H9 (cell line): ENCODE data around the gene TPSAB1. TPM values are rescaled to one million over a fixed set of nuclear protein-coding genes. Genes with fewer than 3 reads are reported as not detected.

Source experiments
- DNase-seq: peaks from one replicate; pipeline ENCODE4 v3.0.0-alpha.2; 2017
- H2AFZ ChIP-seq: one replicate; pipeline ENCODE4 v1.6.1; 2013; ENCODE audit warnings: mild to moderate bottlenecking, low read length, control low read depth, moderate library complexity
- H2AK5ac ChIP-seq: 2 replicates; pipeline ENCODE4 v1.6.1; 2013; ENCODE audit warnings: low read length, control low read depth, mixed read lengths; ENCODE audit not compliant: insufficient read length
- H2BK120ac ChIP-seq: one replicate; pipeline ENCODE4 v1.6.1; 2013; ENCODE audit warnings: low read depth, mild to moderate bottlenecking, low read length, control low read depth, inconsistent platforms; ENCODE audit not compliant: poor library complexity, severe bottlenecking
- H2BK12ac ChIP-seq: 2 replicates; pipeline ENCODE4 v1.6.1; 2013; ENCODE audit warnings: low read length, control low read depth, mixed read lengths, low read depth; ENCODE audit not compliant: insufficient read length
- H2BK15ac ChIP-seq: 2 replicates; pipeline ENCODE4 v1.6.1; 2013; ENCODE audit warnings: low read depth, low read length, control low read depth
- H2BK20ac ChIP-seq: one replicate; pipeline ENCODE4 v1.6.1; 2013; ENCODE audit warnings: low read depth, mild to moderate bottlenecking, low read length, control low read depth, inconsistent platforms; ENCODE audit not compliant: poor library complexity, severe bottlenecking
- H2BK5ac ChIP-seq: 2 replicates; pipeline ENCODE4 v1.6.1; 2013; ENCODE audit warnings: low read length, control low read depth, mixed read lengths; ENCODE audit not compliant: insufficient read length
- H3K14ac ChIP-seq: 2 replicates; pipeline ENCODE4 v1.6.1; 2013; ENCODE audit warnings: low read length, control low read depth; ENCODE audit not compliant: insufficient read depth
- H3K18ac ChIP-seq: 2 replicates; pipeline ENCODE4 v1.6.1; 2013; ENCODE audit warnings: low read depth, mild to moderate bottlenecking, mixed read lengths, low read length, control low read depth; ENCODE audit not compliant: insufficient read length
- H3K23ac ChIP-seq: 2 replicates; pipeline ENCODE4 v1.6.1; 2013; ENCODE audit warnings: low read length, control low read depth, mixed read lengths, low read depth; ENCODE audit not compliant: insufficient read length
- H3K23me2 ChIP-seq: 2 replicates; pipeline ENCODE4 v1.6.1; 2013; ENCODE audit warnings: low read depth, mild to moderate bottlenecking, mixed read lengths, low read length, control low read depth; ENCODE audit not compliant: insufficient read length, poor library complexity, severe bottlenecking
- H3K27ac ChIP-seq: 2 replicates; pipeline ENCODE4 v1.5.1; 2013; ENCODE audit warnings: low read length, control low read depth, mixed read lengths, low read depth; ENCODE audit not compliant: insufficient read length
- H3K27me3 ChIP-seq: 2 replicates; pipeline ENCODE4 v1.6.1; 2013; ENCODE audit warnings: low read length, control low read depth, inconsistent platforms; ENCODE audit not compliant: insufficient read depth
- H3K4ac ChIP-seq: 2 replicates; pipeline ENCODE4 v1.6.1; 2013; ENCODE audit warnings: low read depth, mild to moderate bottlenecking, control low read depth, inconsistent platforms, low read length, moderate library complexity
- H3K4me1 ChIP-seq: 2 replicates; pipeline ENCODE4 v1.6.1; 2013; ENCODE audit warnings: low read length, control low read depth, inconsistent platforms; ENCODE audit not compliant: insufficient read depth
- H3K4me2 ChIP-seq: 2 replicates; pipeline ENCODE4 v1.6.1; 2013; ENCODE audit warnings: low read length, control low read depth, mixed read lengths; ENCODE audit not compliant: insufficient read length, insufficient read depth
- H3K56ac ChIP-seq: 2 replicates; pipeline ENCODE4 v1.6.1; 2013; ENCODE audit warnings: low read depth, mild to moderate bottlenecking, mixed read lengths, low read length, control low read depth; ENCODE audit not compliant: insufficient read length
- H3K79me1 ChIP-seq: 2 replicates; pipeline ENCODE4 v1.6.1; 2013; ENCODE audit warnings: low read depth, mild to moderate bottlenecking, moderate library complexity, low read length, control low read depth, inconsistent platforms; ENCODE audit not compliant: insufficient read depth, poor library complexity, severe bottlenecking
- H3K79me2 ChIP-seq: 2 replicates; pipeline ENCODE4 v1.6.1; 2013; ENCODE audit warnings: low read length, control low read depth, inconsistent platforms; ENCODE audit not compliant: insufficient read depth
- H3K9ac ChIP-seq: 2 replicates; pipeline ENCODE4 v1.6.1; 2013; ENCODE audit warnings: low read length, control low read depth, mixed read lengths; ENCODE audit not compliant: insufficient read length; ENCODE audit errors: extremely low read depth
- H3K9me3 ChIP-seq: one replicate; pipeline ENCODE4 v1.6.1; 2013; ENCODE audit warnings: low read depth, low read length, inconsistent platforms; ENCODE audit not compliant: control insufficient read depth
- H3T11ph ChIP-seq: one replicate; pipeline ENCODE4 v1.6.1; 2013; ENCODE audit warnings: mild to moderate bottlenecking, low read length, control low read depth, inconsistent platforms
- H4K20me1 ChIP-seq: one replicate; pipeline ENCODE4 v1.6.1; 2013; ENCODE audit not compliant: control insufficient read depth, insufficient read length, insufficient read depth
- H4K5ac ChIP-seq: 2 replicates; pipeline ENCODE4 v1.6.1; 2013; ENCODE audit warnings: low read depth, mild to moderate bottlenecking, mixed read lengths, low read length, control low read depth; ENCODE audit not compliant: insufficient read length
- H4K8ac ChIP-seq: replicated peaks from 2 replicates; pipeline ENCODE4 v1.6.1; 2013; ENCODE audit warnings: low read length, control low read depth, mixed read lengths, low read depth; ENCODE audit not compliant: insufficient read length
- H4K91ac ChIP-seq: 2 replicates; pipeline ENCODE4 v1.6.1; 2013; ENCODE audit warnings: low read depth, mild to moderate bottlenecking, moderate library complexity, mixed read lengths, low read length, control low read depth; ENCODE audit not compliant: insufficient read length
- H3K27ac Mint-ChIP-seq, 3 experiments: 2 replicates in 2 of 3; 3 replicates in 1 of 3; pipeline ENCODE4 v1.8.0; 2020 to 2021; ENCODE audit warnings: mixed read lengths in 3 of 3, mild to moderate bottlenecking in 1 of 3, moderate library complexity in 1 of 3
- H3K27me3 Mint-ChIP-seq: 2 replicates; pipeline ENCODE4 v1.8.0; 2021; ENCODE audit warnings: low read depth, mild to moderate bottlenecking, moderate library complexity, mixed read lengths
- H3K36me3 Mint-ChIP-seq, 3 experiments: 2 replicates in 2 of 3; 3 replicates in 1 of 3; pipeline ENCODE4 v1.8.0; 2020 to 2021; ENCODE audit warnings: low read depth in 3 of 3, mixed read lengths in 3 of 3; ENCODE audit not compliant: insufficient read depth in 1 of 3
- H3K4me1 Mint-ChIP-seq, 2 experiments: 2 replicates each; pipeline ENCODE4 v1.8.0; 2020; ENCODE audit warnings: mixed read lengths in 2 of 2
- H3K4me3 Mint-ChIP-seq, 2 experiments: 2 replicates in 1 of 2; 3 replicates in 1 of 2; pipeline ENCODE4 v1.8.0; 2020 to 2021; ENCODE audit warnings: mild to moderate bottlenecking in 2 of 2, mixed read lengths in 2 of 2, moderate library complexity in 1 of 2
- H3K9me3 Mint-ChIP-seq, 2 experiments: 2 replicates in 1 of 2; 3 replicates in 1 of 2; pipeline ENCODE4 v1.8.0; 2020; ENCODE audit warnings: mild to moderate bottlenecking in 2 of 2, mixed read lengths in 2 of 2, moderate library complexity in 1 of 2
- WGBS: extraction: QIAGEN DNeasy Blood & Tissue Kit; methylation state at CpG from one replicate; pipeline ENCODE4 v1.1.7; 2013; ENCODE audit warnings: missing lambda C conversion rate, low lambda C conversion rate, mixed read lengths; ENCODE audit not compliant: insufficient read length; ENCODE audit errors: extremely low coverage; 5-methylcytosine and 5-hydroxymethylcytosine counted together
- total RNA-seq: library from RNA; stranded (reverse); gene quantifications from 2 replicates; pipeline ENCODE4 v1.2.1, GENCODE V29; 2021
- TF ChIP-seq, protein P1 (sequence below): fragments of 200-600 bp; sonication (generic); conservative IDR thresholded peaks from 3 replicates; pipeline ENCODE4 v1.8.0; 2021; ENCODE audit warnings: antibody characterized with exemption, mild to moderate bottlenecking

Gene TPSAB1
- total RNA-seq, 1 experiment from 2014 or later, result not detected

DNA sequence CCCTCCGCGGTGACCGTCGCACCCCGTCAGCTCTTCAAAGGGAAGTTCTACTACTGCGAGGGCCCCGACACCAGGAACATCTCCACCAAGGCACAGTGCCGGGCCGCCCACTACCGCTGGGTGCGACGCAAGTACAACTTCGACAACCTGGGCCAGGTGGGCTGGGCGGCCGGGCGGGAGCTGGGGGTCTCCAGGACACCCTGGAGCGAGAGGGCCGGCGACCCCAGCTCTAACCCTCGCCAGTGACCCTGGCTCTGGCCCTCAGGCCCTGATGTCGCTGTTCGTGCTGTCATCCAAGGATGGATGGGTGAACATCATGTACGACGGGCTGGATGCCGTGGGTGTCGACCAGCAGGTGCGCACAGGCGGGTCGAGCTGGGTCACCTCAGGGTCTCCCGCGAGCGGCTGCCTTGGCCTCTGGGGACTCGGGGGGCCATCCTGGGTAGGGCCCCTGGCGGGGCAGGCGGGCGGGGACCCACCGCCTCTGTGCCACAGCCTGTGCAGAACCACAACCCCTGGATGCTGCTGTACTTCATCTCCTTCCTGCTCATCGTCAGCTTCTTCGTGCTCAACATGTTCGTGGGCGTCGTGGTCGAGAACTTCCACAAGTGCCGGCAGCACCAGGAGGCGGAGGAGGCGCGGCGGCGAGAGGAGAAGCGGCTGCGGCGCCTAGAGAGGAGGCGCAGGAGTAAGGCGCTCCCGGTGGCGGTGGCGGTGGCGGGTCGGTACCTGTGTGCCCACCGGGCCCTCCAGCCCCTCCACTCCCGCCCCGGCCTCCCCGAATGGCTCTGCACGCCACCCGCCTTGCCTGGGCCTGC, 28.8 kb upstream of the TPSAB1 start:
- no peaks in the 10 kb centered on the region for H3K23me2 ChIP-seq
- H4K20me1 ChIP-seq, result no peaks in the 10 kb centered on the region
- no peak overlapping the region for H3K18ac ChIP-seq
- H2BK5ac ChIP-seq, result no peak overlapping the region
- H3K9ac ChIP-seq, result no peak overlapping the region
- Mint-ChIP-seq H3K4me1 (no peaks in the 10 kb centered on the region), H3K4me3 (no peak overlapping the region), H3K9me3 (no peaks in the 10 kb centered on the region), H3K36me3 (peaks cover 0 to 39% (median 33%) of the 10 kb centered on the region in 3 experiments; a peak in 6 of 7 replicates), H3K27ac (no peak overlapping the region), H3K27me3 (no peaks in the 10 kb centered on the region)
- no peak overlapping the region for H3K56ac ChIP-seq
- no peak overlapping the region for H3K4me2 ChIP-seq
- no peak overlapping the region for H3T11ph ChIP-seq
- H4K8ac ChIP-seq, result no peak overlapping the region
- H3K4ac ChIP-seq, result no peak overlapping the region
- no peak overlapping the region for H2AFZ ChIP-seq
- no peaks in the 10 kb centered on the region for H3K4me1 ChIP-seq
- no peak overlapping the region for H3K27ac ChIP-seq
- no peak overlapping the region for H2BK20ac ChIP-seq
- WGBS, result no CpG with 5 or more reads among the region's 65 CpGs
- DNase-seq, result no peak
- no peak overlapping the region for H3K14ac ChIP-seq
- TF ChIP-seq, protein P1, sequence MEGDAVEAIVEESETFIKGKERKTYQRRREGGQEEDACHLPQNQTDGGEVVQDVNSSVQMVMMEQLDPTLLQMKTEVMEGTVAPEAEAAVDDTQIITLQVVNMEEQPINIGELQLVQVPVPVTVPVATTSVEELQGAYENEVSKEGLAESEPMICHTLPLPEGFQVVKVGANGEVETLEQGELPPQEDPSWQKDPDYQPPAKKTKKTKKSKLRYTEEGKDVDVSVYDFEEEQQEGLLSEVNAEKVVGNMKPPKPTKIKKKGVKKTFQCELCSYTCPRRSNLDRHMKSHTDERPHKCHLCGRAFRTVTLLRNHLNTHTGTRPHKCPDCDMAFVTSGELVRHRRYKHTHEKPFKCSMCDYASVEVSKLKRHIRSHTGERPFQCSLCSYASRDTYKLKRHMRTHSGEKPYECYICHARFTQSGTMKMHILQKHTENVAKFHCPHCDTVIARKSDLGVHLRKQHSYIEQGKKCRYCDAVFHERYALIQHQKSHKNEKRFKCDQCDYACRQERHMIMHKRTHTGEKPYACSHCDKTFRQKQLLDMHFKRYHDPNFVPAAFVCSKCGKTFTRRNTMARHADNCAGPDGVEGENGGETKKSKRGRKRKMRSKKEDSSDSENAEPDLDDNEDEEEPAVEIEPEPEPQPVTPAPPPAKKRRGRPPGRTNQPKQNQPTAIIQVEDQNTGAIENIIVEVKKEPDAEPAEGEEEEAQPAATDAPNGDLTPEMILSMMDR, result no peak
- no peaks in the 10 kb centered on the region for H3K79me1 ChIP-seq
- H3K9me3 ChIP-seq, result no peaks in the 10 kb centered on the region
- no peak overlapping the region for H4K5ac ChIP-seq
- H4K91ac ChIP-seq, result no peak overlapping the region
- no peak overlapping the region for H3K23ac ChIP-seq
- no peak overlapping the region for H2BK120ac ChIP-seq
- H2BK12ac ChIP-seq, result no peak overlapping the region
- H2AK5ac ChIP-seq, result no peak overlapping the region
- H2BK15ac ChIP-seq, result no peak overlapping the region
- H3K27me3 ChIP-seq, result no peaks in the 10 kb centered on the region
- H3K79me2 ChIP-seq, result no peaks in the 10 kb centered on the region
